Ammon's horn (tissue), 1 donor: Measurements from ENCODE around the gene ARID1A.
"Not testable (repeated sequence)": the region's sequence is repeated elsewhere in the genome, so short reads cannot be mapped to it uniquely, and the experiment has no call there.

Source experiments
- DNase-seq: peaks from one replicate; pipeline ENCODE4 v3.0.0-alpha.2; 2016; ENCODE audit warnings: low spot score

ARID1A gene

DNA sequence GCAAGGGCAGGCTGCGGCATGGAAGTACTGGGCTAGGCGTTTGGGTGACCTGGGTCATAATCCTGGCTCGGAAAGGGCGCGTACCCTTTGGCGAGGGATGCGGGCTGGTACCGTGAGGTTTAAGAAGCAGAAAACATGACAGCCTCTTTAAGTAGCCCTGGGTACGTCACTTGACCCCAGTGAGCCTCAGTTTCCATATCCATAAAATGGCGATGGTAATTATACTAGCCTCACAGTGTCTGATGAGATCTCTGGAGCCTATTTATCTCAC, 92.6 kb downstream of the ARID1A start:
- no peak for DNase-seq

GRCh38 chr1:26788836-26789611, 93.2 kb downstream of the ARID1A start:
- peak; percentile 93 for DNase-seq

DNA sequence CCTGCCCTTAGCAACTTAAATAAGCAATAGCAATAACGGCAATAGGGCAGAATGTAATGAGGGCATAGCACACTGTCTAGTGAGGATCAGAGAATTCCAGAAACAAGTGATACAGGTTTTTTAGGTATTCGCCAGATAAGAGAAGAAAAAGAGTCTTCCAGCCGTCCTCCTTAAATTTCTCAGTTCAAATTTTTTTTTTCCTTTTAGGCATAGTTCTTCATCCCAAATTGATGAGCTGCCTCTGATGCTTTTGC, 93.7 kb downstream of the ARID1A start:
- no peak for DNase-seq

DNA sequence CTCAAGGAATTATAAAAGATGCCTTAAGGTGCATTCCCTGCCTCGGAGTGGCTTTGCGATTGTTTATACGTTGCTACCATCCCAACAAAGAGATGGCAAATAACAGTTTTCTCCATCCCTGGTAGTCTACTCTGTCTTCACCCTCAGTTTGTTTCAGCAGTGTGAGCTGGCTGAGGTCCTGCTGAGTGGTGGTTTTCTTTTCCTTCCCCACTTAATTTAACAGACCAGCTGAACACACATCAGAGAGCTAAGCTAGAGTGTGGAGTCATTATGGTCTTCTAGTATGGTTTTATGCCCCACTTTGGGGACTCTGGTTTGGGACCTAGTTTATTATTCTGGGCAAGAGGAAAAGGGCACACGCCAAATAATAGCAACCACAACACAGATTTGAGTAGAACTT, 94.1 kb downstream of the ARID1A start:
- no peak for DNase-seq

DNA sequence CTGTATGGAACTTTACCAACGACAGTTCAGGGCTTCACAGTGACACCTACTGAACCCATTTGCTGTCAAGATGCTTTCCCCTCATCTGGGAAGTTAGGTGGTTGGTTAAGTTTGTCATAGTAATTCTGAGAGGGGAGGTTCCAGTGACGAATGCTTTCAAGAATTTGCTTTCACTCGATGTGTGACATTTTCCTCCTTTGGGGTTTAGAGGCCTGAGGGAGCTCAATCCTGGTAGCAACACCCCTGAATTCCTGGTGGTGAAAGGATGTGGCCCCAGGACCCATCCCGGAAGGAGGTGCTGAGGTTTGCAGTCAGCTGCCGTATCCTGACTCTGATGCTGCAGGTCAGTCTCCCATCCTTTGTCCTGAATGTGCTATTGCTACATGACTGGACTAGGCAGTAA, 94.7 kb downstream of the ARID1A start:
- DNase-seq = no peak

GRCh38 chr1:26791148-26791547, 95.3 kb downstream of the ARID1A start:
- no peak for DNase-seq

GRCh38 chr1:26791626-26792025, 95.8 kb downstream of the ARID1A start:
- no peak for DNase-seq

GRCh38 chr1:26792924-26793323, 97.1 kb downstream of the ARID1A start:
- DNase-seq = no peak

- DNase-seq = peak; percentile 27
These were observed 98.6 kb downstream of the ARID1A start for GRCh38 chr1:26794391-26794790.

- no peak for DNase-seq
These were observed 101.8 kb downstream of the ARID1A start for GRCh38 chr1:26797627-26798026.

GRCh38 chr1:26799479-26800142, 103.8 kb downstream of the ARID1A start:
- peak; percentile 80 for DNase-seq

GRCh38 chr1:26803932-26804331, 108.1 kb downstream of the ARID1A start:
- DNase-seq = not testable (repeated sequence)

GRCh38 chr1:26810105-26810504, 114.3 kb downstream of the ARID1A start:
- DNase-seq = peak; percentile 74

- DNase-seq = no peak
These were observed 115.2 kb downstream of the ARID1A start for GRCh38 chr1:26811057-26811456.

GRCh38 chr1:26811708-26812107, 115.9 kb downstream of the ARID1A start:
- DNase-seq = no peak

- no peak for DNase-seq
These were observed 118.6 kb downstream of the ARID1A start for GRCh38 chr1:26814377-26814776.

- DNase-seq = no peak
These were observed 119.1 kb downstream of the ARID1A start for GRCh38 chr1:26814893-26815292.

- DNase-seq = no peak
These were observed 125.0 kb downstream of the ARID1A start for GRCh38 chr1:26820784-26821269.

GRCh38 chr1:26822737-26823395, 127.1 kb downstream of the ARID1A start:
- DNase-seq = no peak

GRCh38 chr1:26824731-26825130, 128.9 kb downstream of the ARID1A start:
- no peak for DNase-seq

- peak; percentile 63 for DNase-seq
These were observed 130.7 kb downstream of the ARID1A start, which contains the start of gene ZDHHC18 for GRCh38 chr1:26826261-26827105. TSS of gene ZDHHC18 (plus strand) at chr1:26826688. CDS start at chr1:26826805, 117 bp downstream.

DNA sequence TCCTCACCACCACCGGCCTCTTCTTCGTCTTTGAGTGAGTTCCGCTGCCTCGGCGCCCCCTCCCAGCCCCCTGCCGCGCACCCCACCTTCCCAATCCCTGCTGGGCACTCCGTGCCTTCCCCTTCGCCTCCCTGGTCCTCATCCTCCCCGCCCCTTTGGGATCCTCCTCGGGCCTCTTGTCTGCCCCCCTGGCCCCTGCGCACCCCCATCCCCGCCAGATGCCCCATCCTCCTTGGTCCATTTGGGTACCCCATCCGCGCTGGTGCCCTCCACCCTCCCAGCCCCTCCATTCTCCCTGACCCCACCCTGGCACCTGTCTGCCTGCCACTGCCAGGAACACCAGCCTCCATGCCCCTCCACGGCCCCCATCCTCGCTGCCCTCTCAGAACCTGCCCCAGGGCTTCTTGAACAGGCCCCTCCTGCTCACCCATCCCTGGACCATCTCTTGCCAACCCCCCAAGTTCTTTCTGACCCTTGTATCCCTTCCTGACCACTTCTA, 131.3 kb downstream of the ARID1A start:
- no peak for DNase-seq
